GM10266 (cell line): Measurements from ENCODE around the gene VWA3B.

Source experiments
- DNase-seq: peaks from one replicate; pipeline ENCODE4 v3.0.0; 2012; ENCODE audit errors: extremely low spot score
- CTCF ChIP-seq: IDR thresholded peaks from 2 replicates; pipeline ENCODE4 v1.5.1; 2012; ENCODE audit warnings: mild to moderate bottlenecking, low read depth; ENCODE audit not compliant: control insufficient read depth, insufficient read depth; ENCODE audit errors: missing control alignments

VWA3B gene

DNA sequence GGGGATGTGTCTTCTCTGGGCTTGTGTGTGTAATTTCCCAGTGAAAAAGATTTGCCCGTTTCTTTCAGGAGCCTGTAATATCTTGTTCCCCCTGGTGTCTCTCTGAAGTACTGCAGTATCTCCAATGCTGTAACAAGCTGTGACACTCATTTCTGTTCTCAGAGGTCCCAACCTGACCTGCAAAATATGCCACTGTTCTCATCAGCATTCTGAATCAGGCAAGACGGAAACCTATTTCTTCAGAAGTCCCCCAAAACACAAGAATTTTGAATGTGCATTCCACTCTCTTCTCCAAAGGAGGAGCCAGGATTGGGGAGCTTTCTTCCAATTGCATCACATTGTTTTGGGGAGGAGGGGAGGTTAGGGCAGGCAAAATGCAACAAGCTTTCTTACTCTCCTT is 182.3 kb downstream of the VWA3B start:
- DNase-seq, result peak; percentile 47
- TF ChIP-seq CTCF, result peak; percentile 39

DNA sequence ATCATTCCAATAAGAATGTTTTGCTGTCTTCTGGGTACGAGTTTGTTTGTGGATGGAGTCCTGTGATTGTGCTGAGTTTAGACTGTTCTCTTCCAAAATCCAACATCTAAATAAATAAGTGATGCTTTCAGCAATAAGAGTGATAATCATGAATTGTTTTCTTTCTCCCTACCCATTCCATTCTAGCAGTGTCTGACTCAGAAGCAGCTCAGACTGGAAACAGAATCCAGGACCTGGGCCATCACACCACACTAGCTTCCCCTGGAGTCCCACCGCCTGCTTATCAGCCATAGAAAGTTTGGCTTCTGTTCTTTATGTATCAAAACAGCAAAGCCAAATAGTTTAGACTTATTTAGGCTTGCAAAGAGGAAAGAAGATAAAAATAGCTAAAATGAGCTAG is 182.9 kb downstream of the VWA3B start:
- no peak for DNase-seq
- no peak for TF ChIP-seq CTCF

- TF ChIP-seq CTCF, result no peak
- DNase-seq, result no peak
Observed at GRCh38 chr2:98277162-98277859, 190.3 kb downstream of the VWA3B start.

DNA sequence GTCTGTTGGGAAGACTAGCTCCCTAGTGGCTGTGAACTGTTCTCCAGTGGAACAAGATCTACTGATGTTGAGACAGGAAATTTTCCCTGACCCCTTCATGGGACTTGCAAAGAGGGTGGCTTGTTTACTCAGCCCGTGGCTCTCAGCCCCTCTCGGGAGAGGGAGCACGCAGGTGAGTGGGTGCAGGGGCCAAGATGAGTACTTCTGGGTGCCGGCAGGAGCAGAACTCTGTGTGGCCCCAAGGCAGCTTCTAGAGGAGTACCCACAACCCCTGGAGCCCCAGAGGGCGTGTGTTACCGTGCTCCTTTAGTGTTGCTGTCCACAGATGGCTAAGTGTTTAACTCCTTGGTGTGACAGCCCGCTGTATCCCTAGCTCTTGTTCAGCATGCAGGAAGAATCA is 191.1 kb downstream of the VWA3B start:
- DNase-seq, result no peak
- TF ChIP-seq CTCF, result no peak

DNA sequence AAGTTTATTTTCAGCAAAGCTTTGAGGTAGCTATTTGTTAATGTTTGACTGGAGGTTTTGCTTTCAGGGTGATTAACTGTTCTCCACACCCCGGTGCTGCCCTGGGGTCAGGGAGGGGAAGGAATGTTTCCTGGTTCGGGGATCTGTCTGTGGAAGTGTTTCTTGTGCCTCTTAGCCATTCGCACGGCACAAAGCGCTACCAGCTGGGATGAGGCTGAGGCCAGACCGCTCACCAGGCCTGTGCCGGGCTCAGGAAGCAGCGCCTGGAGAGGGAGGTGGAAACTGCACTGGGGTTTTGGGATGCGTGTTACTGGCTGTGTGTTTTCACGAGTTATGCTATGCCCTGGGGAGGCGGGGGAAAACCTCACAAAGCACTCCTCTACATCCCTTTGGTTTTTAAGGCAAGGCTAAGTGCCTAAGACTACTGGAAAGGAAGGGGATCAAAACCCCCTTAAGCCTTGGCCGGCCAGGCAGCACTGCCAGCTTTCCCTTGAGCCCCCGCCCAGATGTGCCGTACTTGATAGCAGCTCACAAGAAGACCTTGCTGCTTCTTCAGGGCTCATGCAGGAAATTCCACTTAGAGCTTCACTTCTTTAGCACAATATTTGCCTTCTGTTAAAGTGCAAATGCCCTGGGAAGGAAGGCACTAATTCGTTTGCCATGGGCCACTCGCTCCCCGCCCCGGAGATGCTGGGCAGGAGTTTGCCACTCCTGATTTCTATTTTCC is 193.6 kb downstream of the VWA3B start:
- no peak for TF ChIP-seq CTCF

GRCh38 chr2:98281607-98282006 is 194.6 kb downstream of the VWA3B start:
- TF ChIP-seq CTCF, result no peak
- no peak for DNase-seq

More for the DNA sequence above, 193.6 kb downstream of the VWA3B start:
- DNase-seq, result no peak

DNA sequence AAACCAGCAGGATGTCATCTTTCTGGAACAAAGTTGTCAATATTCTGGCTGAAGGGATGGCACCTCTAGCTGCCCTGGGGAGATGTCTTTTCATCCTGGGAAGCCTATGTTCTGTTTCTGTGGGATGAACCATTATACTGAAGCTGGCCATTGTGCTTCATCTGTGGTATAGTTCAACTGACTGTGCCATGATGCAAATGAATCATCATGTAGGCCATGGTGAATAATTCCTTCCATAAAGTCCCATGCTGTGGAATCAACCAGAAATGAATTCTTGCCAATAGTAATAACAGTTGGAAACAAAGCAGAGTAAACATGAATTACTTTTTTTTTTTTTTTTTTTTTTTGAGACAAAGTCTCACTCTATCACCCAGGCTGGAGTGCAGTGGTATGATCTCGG is 195.1 kb downstream of the VWA3B start:
- DNase-seq, result no peak
- TF ChIP-seq CTCF, result no peak
